ENCODE results near the gene VPS8. TPM values are rescaled to one million over a fixed set of nuclear protein-coding genes. Genes with fewer than 3 reads are reported as not detected.

The VPS8 gene
- total RNA-seq, 1 experiment from 2014 or later: 39.7 TPM

- H3K9me3 ChIP-seq (ENCODE audit: control insufficient read depth, low read depth, low read length): no peaks in the 10 kb centered on the region
These were observed 56.5 kb downstream of the VPS8 start for GRCh38 chr3:184868477-184868876.

More at GRCh38 chr3:184868477-184868876, 56.5 kb downstream of the VPS8 start:
- Histone ChIP-seq H3K56ac (ENCODE audit: insufficient read length, low read depth, low read length) (no peak overlapping the region), H2BK12ac (ENCODE audit: insufficient read length, low read depth, low read length) (no peak overlapping the region), H4K20me1 (ENCODE audit: control insufficient read depth, insufficient read depth, insufficient read length) (no peaks in the 10 kb centered on the region), H3K27ac (ENCODE audit: insufficient read length, low read depth, low read length) (no peak overlapping the region), H3K23me2 (ENCODE audit: insufficient read length, low read depth, low read length, poor library complexity, severe bottlenecking) (no peaks in the 10 kb centered on the region), H3T11ph (ENCODE audit: low read length) (no peak overlapping the region), H3K79me1 (ENCODE audit: insufficient read depth, low read depth, low read length, poor library complexity, severe bottlenecking) (no peaks in the 10 kb centered on the region), H2BK20ac (ENCODE audit: low read depth, low read length, poor library complexity, severe bottlenecking) (no peak overlapping the region), H2AFZ (ENCODE audit: low read length) (no peak overlapping the region), H3K4ac (ENCODE audit: low read depth, low read length) (no peak overlapping the region), H4K5ac (ENCODE audit: insufficient read length, low read depth, low read length) (no peak overlapping the region), H4K8ac (replicated peaks; ENCODE audit: insufficient read length, low read depth, low read length) (no peak overlapping the region), H4K91ac (ENCODE audit: insufficient read length, low read depth, low read length) (no peak overlapping the region), H2BK5ac (ENCODE audit: insufficient read length, low read length) (no peak overlapping the region), H3K23ac (ENCODE audit: insufficient read length, low read depth, low read length) (no peak overlapping the region), H3K79me2 (ENCODE audit: insufficient read depth, low read length) (no peaks in the 10 kb centered on the region), H3K27me3 (ENCODE audit: insufficient read depth, low read length) (no peaks in the 10 kb centered on the region), H3K4me1 (ENCODE audit: insufficient read depth, low read length) (no peaks in the 10 kb centered on the region), H3K14ac (ENCODE audit: insufficient read depth, low read length) (no peak overlapping the region), H3K9ac (ENCODE audit: extremely low read depth, insufficient read length, low read length) (no peak overlapping the region), H2BK15ac (ENCODE audit: low read depth, low read length) (no peak overlapping the region), H2BK120ac (ENCODE audit: low read depth, low read length, poor library complexity, severe bottlenecking) (no peak overlapping the region), H2AK5ac (ENCODE audit: insufficient read length, low read length) (no peak overlapping the region), H3K18ac (ENCODE audit: insufficient read length, low read depth, low read length) (no peak overlapping the region), H3K4me2 (ENCODE audit: insufficient read depth, insufficient read length, low read length) (no peak overlapping the region)
- H3K9me3 Mint-ChIP-seq: no peaks in the 10 kb centered on the region
- WGBS (ENCODE audit: extremely low coverage, insufficient read length, low lambda C conversion rate): no CpG with 5 or more reads among the region's 2 CpGs
- no peak for TF ChIP-seq CTCF (conservative IDR thresholded peaks at IDR 0.05)
- no peaks in the 10 kb centered on the region for H3K27me3 Mint-ChIP-seq (ENCODE audit: low read depth)
- no peak for DNase-seq
- H3K27ac Mint-ChIP-seq: no peak overlapping the region
- peaks cover 4 to 28% (median 25%) of the 10 kb centered on the region in 3 experiments; a peak in 6 of 7 replicates for H3K36me3 Mint-ChIP-seq (ENCODE audit: insufficient read depth in 1 of 3, low read depth in 3 of 3)
- no peaks in the 10 kb centered on the region for H3K4me1 Mint-ChIP-seq
- H3K4me3 Mint-ChIP-seq: no peak overlapping the region
